ACC112 (cell line): Measurements from ENCODE around the gene HOMER3.
A peak's percentile ranks its signal among the peaks of the same experiment; 100 is the strongest.

Experiments used
- H2AFZ ChIP-seq: fragments of 200-600 bp; sonication (generic); one replicate; pipeline ENCODE4 v1.6.0; 2017; ENCODE audit warnings: antibody characterized with exemption, low read length; ENCODE audit not compliant: unreplicated experiment
- H3K27ac ChIP-seq: fragments of 200-600 bp; sonication (generic); 2 replicates; pipeline ENCODE4 v1.5.1; 2014; ENCODE audit warnings: low read depth, mild to moderate bottlenecking, antibody characterized with exemption, low read length, moderate library complexity
- H3K27me3 ChIP-seq: fragments of 200-600 bp; sonication (generic); 2 replicates; pipeline ENCODE4 v1.6.1; 2014; ENCODE audit warnings: mild to moderate bottlenecking, antibody characterized with exemption, low read length, moderate library complexity, mixed read lengths; ENCODE audit not compliant: insufficient read depth
- H3K36me3 ChIP-seq: fragments of 200-600 bp; sonication (generic); 2 replicates; pipeline ENCODE4 v1.6.1; 2016; ENCODE audit warnings: mild to moderate bottlenecking, antibody characterized with exemption, low read length, moderate library complexity, mixed read lengths; ENCODE audit not compliant: insufficient read depth
- H3K4me1 ChIP-seq: fragments of 200-600 bp; sonication (generic); one replicate; pipeline ENCODE4 v1.6.1; 2016; ENCODE audit warnings: low read length, mixed read lengths; ENCODE audit not compliant: insufficient read depth, unreplicated experiment, control insufficient read depth
- H3K4me3 ChIP-seq: fragments of 200-600 bp; sonication (generic); 2 replicates; pipeline ENCODE4 v1.5.1; 2014; ENCODE audit warnings: mild to moderate bottlenecking, low read depth, low read length
- H3K79me2 ChIP-seq: fragments of 200-600 bp; sonication (generic); one replicate; pipeline ENCODE4 v1.6.0; 2016; ENCODE audit warnings: low read length; ENCODE audit not compliant: control insufficient read depth, unreplicated experiment, insufficient read depth

HOMER3 gene

GRCh38 chr19:18975011-18975410, 34.0 kb upstream of the HOMER3 start:
- Histone ChIP-seq H3K27ac (no peak overlapping the region), H2AFZ (no peak overlapping the region), H3K4me1 (peaks cover 15% of the 10 kb centered on the region), H3K79me2 (no peaks in the 10 kb centered on the region), H3K36me3 (no peaks in the 10 kb centered on the region), H3K4me3 (no peak overlapping the region), H3K27me3 (no peaks in the 10 kb centered on the region)

- Histone ChIP-seq H3K4me3 (no peak overlapping the region), H3K79me2 (no peaks in the 10 kb centered on the region), H3K36me3 (no peaks in the 10 kb centered on the region), H2AFZ (no peak overlapping the region), H3K27ac (no peak overlapping the region), H3K27me3 (no peaks in the 10 kb centered on the region), H3K4me1 (peaks cover 17% of the 10 kb centered on the region)
Observed at GRCh38 chr19:18972851-18973250, 31.8 kb upstream of the HOMER3 start.

- Histone ChIP-seq H3K27me3 (no peaks in the 10 kb centered on the region), H3K4me3 (peak overlapping the region; percentile 11), H3K27ac (peak overlapping the region; percentile 62), H3K36me3 (no peaks in the 10 kb centered on the region), H3K79me2 (no peaks in the 10 kb centered on the region), H3K4me1 (peaks cover 22% of the 10 kb centered on the region), H2AFZ (peak overlapping the region; percentile 75)
Observed at GRCh38 chr19:18972301-18972811, 31.3 kb upstream of the HOMER3 start.

GRCh38 chr19:18969931-18970659, 29.1 kb upstream of the HOMER3 start:
- H3K27ac ChIP-seq: peak overlapping the region; percentile 82

GRCh38 chr19:18967358-18968146, 26.5 kb upstream of the HOMER3 start:
- Histone ChIP-seq H3K36me3 (no peaks in the 10 kb centered on the region), H3K79me2 (no peaks in the 10 kb centered on the region), H3K4me3 (no peak overlapping the region), H2AFZ (no peak overlapping the region), H3K27ac (no peak overlapping the region), H3K27me3 (no peaks in the 10 kb centered on the region), H3K4me1 (peaks cover 19% of the 10 kb centered on the region)

More at GRCh38 chr19:18969931-18970659, 29.1 kb upstream of the HOMER3 start:
- Histone ChIP-seq H3K27me3 (no peaks in the 10 kb centered on the region), H3K36me3 (no peaks in the 10 kb centered on the region), H3K4me3 (no peak overlapping the region), H2AFZ (no peak overlapping the region), H3K4me1 (peaks cover 24% of the 10 kb centered on the region), H3K79me2 (no peaks in the 10 kb centered on the region)

- H3K4me3 ChIP-seq: no peak overlapping the region
- H3K79me2 ChIP-seq: no peaks in the 10 kb centered on the region
- H3K27me3 ChIP-seq: no peaks in the 10 kb centered on the region
- peaks cover 16% of the 10 kb centered on the region for H3K4me1 ChIP-seq
- no peak overlapping the region for H3K27ac ChIP-seq
- no peak overlapping the region for H2AFZ ChIP-seq
- no peaks in the 10 kb centered on the region for H3K36me3 ChIP-seq
Observed at GRCh38 chr19:18966307-18966706, 25.3 kb upstream of the HOMER3 start.

- H3K27ac ChIP-seq: no peak overlapping the region
- no peak overlapping the region for H3K4me3 ChIP-seq
- peaks cover 7% of the 10 kb centered on the region for H3K4me1 ChIP-seq
- no peaks in the 10 kb centered on the region for H3K36me3 ChIP-seq
- H3K27me3 ChIP-seq: no peaks in the 10 kb centered on the region
- no peak overlapping the region for H2AFZ ChIP-seq
- no peaks in the 10 kb centered on the region for H3K79me2 ChIP-seq
Observed at GRCh38 chr19:18964121-18964520, 23.1 kb upstream of the HOMER3 start.

GRCh38 chr19:18961767-18962620, 21.0 kb upstream of the HOMER3 start:
- Histone ChIP-seq H3K27me3 (no peaks in the 10 kb centered on the region), H2AFZ (no peak overlapping the region), H3K4me1 (no peaks in the 10 kb centered on the region), H3K27ac (no peak overlapping the region), H3K4me3 (no peak overlapping the region), H3K79me2 (no peaks in the 10 kb centered on the region), H3K36me3 (no peaks in the 10 kb centered on the region)

- no peaks in the 10 kb centered on the region for H3K79me2 ChIP-seq
- no peaks in the 10 kb centered on the region for H3K27me3 ChIP-seq
- H2AFZ ChIP-seq: no peak overlapping the region
- no peaks in the 10 kb centered on the region for H3K4me1 ChIP-seq
- H3K27ac ChIP-seq: no peak overlapping the region
- no peak overlapping the region for H3K4me3 ChIP-seq
- H3K36me3 ChIP-seq: no peaks in the 10 kb centered on the region
Observed at GRCh38 chr19:18960370-18960769, 19.4 kb upstream of the HOMER3 start.

GRCh38 chr19:18955042-18955441, 14.0 kb upstream of the HOMER3 start:
- Histone ChIP-seq H3K27me3 (no peaks in the 10 kb centered on the region), H3K4me1 (peaks cover 4% of the 10 kb centered on the region), H3K4me3 (no peak overlapping the region), H3K36me3 (no peaks in the 10 kb centered on the region), H3K79me2 (no peaks in the 10 kb centered on the region), H3K27ac (no peak overlapping the region), H2AFZ (no peak overlapping the region)
